Omental fat pad (tissue), 4 donors: ENCODE measurements around the gene OVOL1. TPM values are rescaled to one million over a fixed set of nuclear protein-coding genes. Genes with fewer than 3 reads are reported as not detected.

ENCODE experiments used
- ATAC-seq: fragments of 150-250 bp; one replicate; pipeline ENCODE4 v1.9.1; 2016; ENCODE audit warnings: mild to moderate bottlenecking, moderate library complexity; ENCODE audit not compliant: low FRiP score
- DNase-seq: peaks from one replicate; pipeline ENCODE4 v3.0.0-alpha.2; 2019; ENCODE audit warnings: low spot score
- total RNA-seq, 4 donors: library from RNA; depleted of rRNA; stranded (reverse); fragments of >200 nt; gene quantifications; one replicate each; pipeline ENCODE4 v1.1.0, GENCODE V29; 2016
- TF ChIP-seq, protein P1 (sequence below), 3 donors: fragments of 450-650 bp; IDR thresholded peaks; one replicate each; pipeline ENCODE4 v1.5.1; 2016 to 2017; ENCODE audit warnings: antibody characterized with exemption in 3 of 3, mild to moderate bottlenecking in 3 of 3, moderate library complexity in 2 of 3

Gene OVOL1
- total RNA-seq, 4 donors from 2014 or later: not detected

GRCh38 chr11:65792456-65792855 is 5.6 kb downstream of the OVOL1 start:
- ATAC-seq (no peak), DNase-seq (no peak)
- TF ChIP-seq, protein P1, sequence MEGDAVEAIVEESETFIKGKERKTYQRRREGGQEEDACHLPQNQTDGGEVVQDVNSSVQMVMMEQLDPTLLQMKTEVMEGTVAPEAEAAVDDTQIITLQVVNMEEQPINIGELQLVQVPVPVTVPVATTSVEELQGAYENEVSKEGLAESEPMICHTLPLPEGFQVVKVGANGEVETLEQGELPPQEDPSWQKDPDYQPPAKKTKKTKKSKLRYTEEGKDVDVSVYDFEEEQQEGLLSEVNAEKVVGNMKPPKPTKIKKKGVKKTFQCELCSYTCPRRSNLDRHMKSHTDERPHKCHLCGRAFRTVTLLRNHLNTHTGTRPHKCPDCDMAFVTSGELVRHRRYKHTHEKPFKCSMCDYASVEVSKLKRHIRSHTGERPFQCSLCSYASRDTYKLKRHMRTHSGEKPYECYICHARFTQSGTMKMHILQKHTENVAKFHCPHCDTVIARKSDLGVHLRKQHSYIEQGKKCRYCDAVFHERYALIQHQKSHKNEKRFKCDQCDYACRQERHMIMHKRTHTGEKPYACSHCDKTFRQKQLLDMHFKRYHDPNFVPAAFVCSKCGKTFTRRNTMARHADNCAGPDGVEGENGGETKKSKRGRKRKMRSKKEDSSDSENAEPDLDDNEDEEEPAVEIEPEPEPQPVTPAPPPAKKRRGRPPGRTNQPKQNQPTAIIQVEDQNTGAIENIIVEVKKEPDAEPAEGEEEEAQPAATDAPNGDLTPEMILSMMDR (IDR thresholded peaks at IDR 0.05): no peak

- DNase-seq: no peak
- TF ChIP-seq, protein P1 (IDR thresholded peaks at IDR 0.05): no peak
- ATAC-seq: no peak
Measured at GRCh38 chr11:65793144-65793581, 6.3 kb downstream of the OVOL1 start.

DNA sequence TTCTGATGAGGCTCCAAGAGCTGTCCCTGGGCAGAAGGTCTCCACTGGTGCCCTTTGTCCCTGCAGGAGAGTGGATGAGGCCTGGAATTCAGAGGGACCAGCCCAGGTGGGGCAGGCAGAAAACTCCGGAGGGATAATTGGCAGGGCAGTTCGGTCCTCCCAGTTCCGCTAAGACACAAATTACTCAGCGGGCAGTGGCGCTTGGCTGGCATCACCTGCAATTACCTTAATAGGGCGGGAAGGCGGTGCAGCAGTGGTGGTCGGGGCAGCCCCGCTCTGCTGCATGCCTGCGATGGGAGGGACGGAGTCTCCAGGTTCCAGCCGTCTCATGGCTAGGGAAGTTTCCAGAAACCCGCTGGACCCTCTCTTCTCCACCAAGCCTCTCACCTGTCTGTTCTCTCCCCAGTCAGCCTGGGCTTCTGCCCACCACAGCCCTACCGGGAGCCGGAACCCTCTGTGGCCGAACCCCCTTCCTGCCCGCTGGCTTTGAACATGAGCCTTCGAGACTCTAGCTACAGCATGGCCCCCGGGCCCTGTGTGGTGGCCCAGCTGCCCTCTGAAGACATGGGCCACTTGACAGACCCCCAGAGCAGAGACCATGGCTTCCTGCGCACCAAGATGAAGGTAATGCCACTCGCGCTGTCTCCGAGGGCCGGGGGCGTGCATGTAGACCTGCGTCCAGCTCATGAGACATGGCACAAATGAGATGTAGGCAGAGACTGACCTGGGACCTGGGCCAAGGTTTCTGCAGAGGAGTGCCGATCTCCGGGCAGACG is 7.0 kb downstream of the OVOL1 start:
- TF ChIP-seq, protein P1 (IDR thresholded peaks at IDR 0.05): no peak
- no peak for DNase-seq
- ATAC-seq: no peak

DNA sequence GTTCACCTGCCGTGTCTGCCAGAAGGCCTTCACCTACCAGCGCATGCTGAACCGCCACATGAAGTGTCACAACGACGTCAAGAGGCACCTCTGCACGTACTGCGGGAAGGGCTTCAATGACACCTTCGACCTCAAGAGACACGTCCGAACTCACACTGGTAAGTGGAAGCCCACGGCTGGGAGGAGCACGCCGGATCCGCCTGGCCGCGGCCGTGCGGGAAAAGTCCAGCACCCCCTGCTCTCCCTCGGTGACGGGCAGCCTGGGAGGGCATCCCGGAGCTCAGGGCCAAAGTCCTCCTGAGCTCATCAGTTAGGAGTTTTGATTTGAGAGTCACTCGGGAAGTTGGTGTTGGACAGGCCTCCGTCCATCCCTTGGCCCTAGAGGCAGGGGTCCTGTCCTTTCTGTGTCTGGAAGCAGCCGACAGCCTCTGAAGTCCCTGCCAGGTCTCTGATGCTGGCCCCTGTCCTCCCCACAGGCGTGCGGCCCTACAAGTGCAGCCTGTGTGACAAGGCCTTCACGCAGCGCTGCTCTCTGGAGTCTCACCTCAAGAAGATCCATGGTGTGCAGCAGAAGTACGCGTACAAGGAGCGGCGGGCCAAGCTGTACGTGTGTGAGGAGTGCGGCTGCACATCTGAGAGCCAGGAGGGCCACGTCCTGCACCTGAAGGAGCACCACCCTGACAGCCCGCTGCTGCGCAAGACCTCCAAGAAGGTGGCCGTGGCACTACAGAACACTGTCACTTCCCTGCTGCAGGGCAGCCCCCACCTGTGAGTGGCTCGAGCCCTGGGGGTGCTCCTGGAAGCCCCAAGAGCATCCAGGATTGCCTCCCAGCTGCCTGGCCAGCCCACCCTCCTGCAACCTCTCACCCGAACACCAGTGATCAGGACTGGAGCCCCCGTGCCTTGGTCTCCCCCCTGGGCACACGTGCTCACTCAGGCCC is 8.0 kb downstream of the OVOL1 start:
- TF ChIP-seq, protein P1 (IDR thresholded peaks at IDR 0.05): no peak
- no peak for DNase-seq
- ATAC-seq: no peak

- TF ChIP-seq, protein P1 (IDR thresholded peaks at IDR 0.05): no peak
- ATAC-seq: no peak
- DNase-seq: no peak
Measured at GRCh38 chr11:65796726-65797601, 10.1 kb downstream of the OVOL1 start.

GRCh38 chr11:65797711-65798110 is 10.8 kb downstream of the OVOL1 start:
- ATAC-seq (no peak), DNase-seq (no peak)
- TF ChIP-seq, protein P1 (IDR thresholded peaks at IDR 0.05): no peak
